Measurements from ENCODE around the gene CCDC191.

Gene CCDC191, protein sequence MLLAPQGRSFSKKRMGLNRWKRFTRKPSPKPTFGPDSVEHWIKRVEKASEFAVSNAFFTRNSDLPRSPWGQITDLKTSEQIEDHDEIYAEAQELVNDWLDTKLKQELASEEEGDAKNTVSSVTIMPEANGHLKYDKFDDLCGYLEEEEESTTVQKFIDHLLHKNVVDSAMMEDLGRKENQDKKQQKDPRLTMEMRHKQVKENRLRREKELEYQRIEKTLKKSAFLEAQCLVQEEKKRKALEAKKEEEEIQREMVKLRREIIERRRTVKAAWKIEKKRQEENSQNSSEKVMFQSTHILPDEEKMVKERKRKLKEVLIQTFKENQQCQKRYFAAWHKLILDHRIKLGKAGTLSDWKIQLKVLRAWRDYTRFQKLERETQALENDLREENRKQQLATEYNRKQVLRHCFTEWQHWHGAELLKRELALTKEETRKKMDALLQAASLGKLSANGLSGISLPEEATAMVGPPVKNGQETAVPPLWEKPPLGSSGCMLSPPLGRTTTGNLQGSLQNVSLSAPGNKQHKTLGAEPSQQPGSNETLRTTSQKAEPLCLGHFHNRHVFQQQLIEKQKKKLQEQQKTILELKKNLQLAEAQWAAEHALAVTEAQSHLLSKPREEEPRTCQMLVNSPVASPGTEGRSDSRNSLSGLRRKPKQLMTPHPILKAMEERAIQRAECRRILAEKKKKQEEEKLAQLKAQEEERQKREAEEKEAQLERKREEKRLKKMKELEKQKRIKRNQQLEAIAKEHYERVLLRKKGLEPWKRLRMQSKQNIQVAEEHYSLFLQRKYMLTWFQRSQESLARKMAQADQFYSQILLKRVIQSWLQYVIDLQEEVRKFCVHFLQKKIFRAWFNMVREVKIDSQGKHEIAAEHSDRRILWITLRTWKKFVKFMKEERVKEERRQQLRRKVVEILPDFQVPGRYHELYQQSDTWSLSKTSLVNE

DNA sequence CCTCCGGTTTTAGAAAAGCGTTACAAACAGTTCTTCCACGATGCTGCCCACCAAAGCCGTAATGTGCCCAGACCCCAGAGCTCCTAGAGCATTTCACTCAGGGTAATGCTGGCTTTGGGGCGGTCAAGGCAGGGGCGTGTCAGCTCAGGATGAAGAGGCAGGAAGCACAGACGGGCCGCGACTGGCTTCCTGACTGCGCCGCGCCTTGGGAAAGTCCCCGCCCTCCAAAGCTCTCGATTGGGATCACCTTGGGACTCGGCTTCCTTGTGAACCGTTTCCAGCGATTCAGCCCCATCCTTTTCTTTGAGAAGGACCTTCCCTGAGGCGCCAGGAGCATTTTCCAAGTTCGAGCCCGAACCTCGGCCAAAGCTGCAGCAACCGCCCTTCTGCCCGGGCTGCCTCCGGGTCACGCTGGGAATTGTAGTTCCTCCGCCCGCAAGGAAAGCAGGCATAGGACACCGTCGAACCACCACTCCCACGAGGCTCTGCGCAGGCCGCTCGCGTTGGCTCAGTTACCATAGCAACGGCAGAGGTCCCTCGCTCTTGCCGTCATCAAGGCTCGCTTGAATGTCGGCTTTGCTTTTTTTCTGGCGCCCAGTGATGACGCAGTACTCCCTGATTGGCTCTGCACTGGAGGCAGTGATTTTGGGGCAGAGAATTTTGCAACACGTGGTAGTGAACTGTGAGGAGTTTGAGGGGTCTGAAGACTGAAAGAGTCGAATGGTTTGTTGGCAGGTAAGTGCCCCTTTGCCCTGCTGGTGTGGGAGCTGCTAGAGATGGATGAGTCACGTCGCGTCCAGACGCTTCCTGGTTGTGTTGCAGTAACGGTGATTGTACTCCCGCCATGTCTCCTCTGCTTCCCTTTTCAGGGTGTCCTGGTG lies at the start of gene CCDC191, which contains the start of gene QTRT2:
CCDC191 (minus strand) TSS at position 397 of the 881 bp plus-strand sequence; CDS start at position 337, 60 bp downstream.
QTRT2 (plus strand) TSS at position 608 of the 881 bp plus-strand sequence. CDS start 8,521 bp downstream, outside the sequence.
- FAIRE-seq (peak; percentile 97), DNase-seq (ENCODE audit: low spot score) (peak; percentile 99)

DNA sequence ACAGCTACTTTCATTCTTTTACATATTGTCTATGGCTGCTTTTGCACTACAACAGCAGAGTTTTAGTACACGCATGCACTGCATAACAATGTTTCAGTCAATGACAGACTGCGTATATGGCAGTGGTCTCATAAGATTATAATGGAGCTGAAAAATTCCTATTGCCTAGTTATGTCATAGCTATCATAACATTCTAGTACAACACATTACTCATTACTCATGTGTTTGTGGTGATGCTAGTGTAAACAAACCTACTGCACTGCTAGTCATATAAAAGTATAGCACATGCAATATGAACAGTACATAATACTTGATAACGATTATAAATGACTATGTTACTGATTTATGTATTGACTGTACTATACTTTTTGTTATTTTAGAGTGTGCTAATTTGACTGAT lies 48.1 kb upstream of the CCDC191 start:
- DNase-seq (ENCODE audit: low spot score) (no peak), FAIRE-seq (peak; percentile 52)

DNA sequence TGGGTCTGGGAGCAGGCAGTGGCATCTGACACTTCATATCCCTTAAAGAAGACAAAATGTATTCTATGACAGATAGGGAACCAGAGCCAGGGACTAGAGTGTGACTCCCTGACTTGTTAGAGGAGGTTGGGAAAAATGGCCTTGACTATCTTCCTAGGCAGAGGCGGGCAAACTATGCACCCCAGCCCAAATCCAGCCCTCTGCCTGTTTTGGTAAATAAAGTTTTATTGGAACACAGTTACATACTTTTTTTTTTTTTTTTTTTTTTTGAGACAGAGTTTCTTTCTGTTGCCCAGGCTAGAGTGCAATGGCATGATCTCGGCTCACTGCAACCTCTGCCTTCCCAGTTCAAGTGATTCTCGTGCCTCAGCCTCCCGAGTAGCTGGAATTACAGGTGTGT lies 47.5 kb upstream of the CCDC191 start:
- DNase-seq (ENCODE audit: low spot score) (no peak), FAIRE-seq (no peak)

DNA sequence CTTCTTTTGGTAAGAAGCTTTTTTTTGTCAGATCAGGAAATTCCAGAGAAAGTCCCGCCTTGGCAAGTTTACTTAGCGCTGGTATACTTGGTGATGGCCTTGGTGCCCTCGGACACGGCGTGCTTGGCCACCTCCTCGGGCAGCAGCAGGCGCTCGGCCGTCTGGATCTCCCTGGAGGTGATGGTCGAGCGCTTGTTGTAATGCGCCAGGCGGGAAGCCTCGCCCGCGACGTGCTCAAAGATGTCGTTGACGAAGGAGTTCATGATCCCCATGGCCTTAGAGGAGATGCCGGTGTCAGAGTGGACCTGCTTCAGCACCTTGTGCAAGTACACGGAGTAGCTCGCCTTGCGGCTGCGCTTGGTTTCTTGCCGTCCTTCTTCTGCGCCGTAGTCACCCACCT lies 46.9 kb upstream of the CCDC191 start:
- FAIRE-seq = no peak
- DNase-seq (ENCODE audit: low spot score) = no peak

DNA sequence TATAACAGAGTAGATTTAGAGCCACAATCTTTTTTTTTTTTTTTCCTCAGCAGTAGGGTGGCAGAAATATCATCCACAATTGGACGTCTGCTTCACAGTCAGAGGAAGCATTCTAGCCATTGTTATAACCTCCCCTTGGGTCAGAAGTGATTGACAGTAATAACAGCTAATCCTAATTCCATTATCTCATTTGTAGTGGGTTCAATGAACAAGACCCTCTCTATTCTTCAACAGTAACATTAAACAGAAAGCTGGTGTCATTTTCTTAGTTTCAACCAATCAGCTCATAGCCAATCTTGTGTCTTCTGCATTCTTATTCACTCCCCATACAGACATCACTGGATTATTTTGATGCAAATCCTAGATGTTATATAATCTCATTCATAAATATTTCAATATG lies 44.8 kb upstream of the CCDC191 start:
- FAIRE-seq (no peak), DNase-seq (ENCODE audit: low spot score) (no peak)

DNA sequence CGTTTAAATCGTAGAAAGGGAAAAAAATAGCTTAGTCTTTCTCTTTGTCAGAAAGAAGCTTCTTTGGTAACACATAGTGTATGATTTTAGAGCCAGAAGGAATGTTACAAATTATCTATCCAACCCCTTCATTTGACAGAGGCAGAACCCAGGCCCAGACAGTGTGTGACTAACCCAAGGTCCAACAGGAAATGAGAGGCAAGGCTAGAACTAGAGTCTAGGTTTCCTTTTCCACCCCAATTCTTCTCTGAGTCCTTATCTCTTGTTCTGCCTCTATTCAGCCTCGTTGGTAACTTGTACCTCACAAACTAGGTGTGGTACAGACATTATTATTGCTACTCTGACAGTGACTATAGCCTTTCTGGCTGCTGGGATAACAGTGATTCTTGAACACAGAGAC lies 39.5 kb upstream of the CCDC191 start:
- DNase-seq (ENCODE audit: low spot score) (no peak), FAIRE-seq (no peak)

DNA sequence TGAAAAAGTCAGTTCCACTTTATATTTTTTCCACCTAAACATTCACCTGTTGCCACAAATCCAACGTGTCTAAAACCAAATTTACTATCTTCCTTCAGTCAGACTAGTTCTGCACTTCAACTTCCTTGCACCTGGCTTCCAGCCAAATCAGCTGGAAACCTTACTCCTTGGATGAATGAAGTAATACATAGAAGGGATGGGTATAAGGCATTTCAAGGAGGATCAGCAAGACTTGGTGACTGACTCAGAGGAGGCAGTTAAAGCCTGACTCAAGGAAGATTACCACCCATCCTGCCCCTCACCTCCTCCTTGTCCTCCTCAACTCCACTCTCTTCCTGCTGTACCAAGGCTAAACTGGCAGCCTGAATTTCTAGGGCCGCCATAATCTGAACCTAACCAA lies 37.3 kb upstream of the CCDC191 start:
- FAIRE-seq = no peak

DNA sequence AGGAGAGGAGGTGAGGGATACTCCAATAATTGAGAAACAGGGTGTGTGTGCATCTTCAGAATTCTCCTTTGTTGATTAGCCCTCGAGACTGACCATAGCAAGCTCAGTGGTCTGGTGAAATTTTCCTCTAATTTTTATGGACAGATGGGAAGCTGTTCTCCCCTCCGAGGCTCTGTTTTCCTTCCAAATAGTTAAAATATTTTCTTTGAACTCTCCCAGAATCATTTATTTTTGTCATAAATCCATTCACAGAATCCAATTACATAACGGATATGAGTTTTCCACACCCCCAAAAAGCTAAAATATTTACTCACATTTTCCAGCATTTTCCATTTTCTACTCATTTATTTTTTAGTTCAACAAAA lies 36.7 kb upstream of the CCDC191 start:
- no peak for FAIRE-seq

More for the DNA sequence above, 37.3 kb upstream of the CCDC191 start:
- peak; percentile 69 for DNase-seq (ENCODE audit: low spot score)

DNA sequence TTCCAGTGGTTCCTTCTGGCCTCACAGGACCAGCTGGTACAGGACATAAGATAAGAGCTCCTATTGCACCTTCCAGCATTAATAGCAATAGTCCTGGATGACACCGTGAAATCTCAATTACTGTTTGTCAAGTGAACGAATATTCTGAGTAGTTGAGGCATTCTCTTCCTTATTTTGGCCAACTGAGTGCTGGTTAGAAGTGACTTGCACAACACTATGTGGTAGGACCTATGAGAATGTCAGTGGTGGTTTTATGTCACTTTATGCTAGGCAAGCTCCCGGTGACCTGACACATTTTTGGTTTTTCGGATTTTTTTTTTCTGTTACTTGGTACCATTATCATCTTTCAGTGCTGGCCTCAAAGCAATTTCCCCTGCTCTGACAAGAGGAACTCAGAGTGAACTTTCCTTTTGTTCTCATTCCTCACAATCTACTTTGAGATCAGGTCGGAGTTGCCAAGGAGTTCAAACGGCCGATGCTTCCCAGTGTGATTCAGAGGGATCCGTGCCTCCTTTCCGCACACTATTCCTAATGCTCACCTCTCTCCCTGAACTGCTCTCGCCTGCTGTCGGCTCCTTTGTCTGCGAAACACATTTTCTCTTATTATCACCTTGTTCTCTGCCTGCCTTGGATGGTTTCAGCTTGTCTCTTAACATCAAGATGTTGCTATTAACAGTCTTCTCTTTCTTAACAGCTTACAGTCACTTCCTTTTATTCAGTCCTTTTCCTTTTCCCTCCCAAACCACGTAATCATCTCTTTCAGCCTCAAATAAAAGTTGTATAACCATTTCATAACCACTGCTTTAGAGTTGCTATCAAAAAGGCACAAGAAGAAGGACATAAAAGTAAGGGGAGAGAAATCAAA lies 36.1 kb upstream of the CCDC191 start:
- DNase-seq (ENCODE audit: low spot score) (no peak), FAIRE-seq (no peak)

More for the DNA sequence above, 36.7 kb upstream of the CCDC191 start:
- DNase-seq (ENCODE audit: low spot score) = no peak

DNA sequence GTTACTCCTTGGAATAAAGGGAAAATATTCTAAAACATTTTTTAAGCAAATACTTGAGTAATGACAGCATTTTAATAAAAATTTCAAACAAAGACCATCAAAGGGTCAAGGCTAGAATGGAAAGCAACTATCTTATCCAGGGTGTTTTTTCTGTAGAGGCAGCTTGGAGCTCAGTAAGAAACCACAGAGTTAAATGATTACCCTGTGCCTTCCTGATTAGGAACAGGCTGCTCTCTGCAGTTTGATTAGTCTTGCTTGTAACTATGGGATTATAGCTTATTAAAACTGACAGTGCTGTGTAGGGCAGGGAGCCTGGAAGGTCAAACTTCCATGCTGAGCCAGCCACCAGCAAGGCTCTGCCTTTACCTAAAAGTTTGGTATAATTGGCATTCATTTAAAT lies 33.3 kb upstream of the CCDC191 start:
- FAIRE-seq (no peak), DNase-seq (ENCODE audit: low spot score) (no peak)

DNA sequence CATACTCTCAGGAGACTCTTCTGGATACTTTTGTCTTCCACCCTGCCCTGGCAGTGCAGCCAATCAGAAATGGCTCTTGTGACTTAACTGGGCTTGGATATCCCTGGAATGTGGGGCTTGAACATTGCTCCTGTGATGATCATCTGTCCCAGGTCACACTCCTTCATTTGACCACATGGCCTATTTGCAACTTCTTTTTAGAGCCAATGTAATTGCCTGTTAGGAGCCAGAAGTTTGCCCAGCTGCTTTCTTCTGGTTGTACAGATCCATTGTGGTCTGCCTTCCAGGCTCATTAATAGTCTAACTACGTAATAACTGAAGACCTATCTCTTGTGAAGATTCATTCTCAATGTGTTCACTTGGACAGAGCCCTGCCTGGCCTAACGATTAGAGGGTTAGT lies 30.0 kb upstream of the CCDC191 start:
- DNase-seq (ENCODE audit: low spot score) (no peak), FAIRE-seq (no peak)

DNA sequence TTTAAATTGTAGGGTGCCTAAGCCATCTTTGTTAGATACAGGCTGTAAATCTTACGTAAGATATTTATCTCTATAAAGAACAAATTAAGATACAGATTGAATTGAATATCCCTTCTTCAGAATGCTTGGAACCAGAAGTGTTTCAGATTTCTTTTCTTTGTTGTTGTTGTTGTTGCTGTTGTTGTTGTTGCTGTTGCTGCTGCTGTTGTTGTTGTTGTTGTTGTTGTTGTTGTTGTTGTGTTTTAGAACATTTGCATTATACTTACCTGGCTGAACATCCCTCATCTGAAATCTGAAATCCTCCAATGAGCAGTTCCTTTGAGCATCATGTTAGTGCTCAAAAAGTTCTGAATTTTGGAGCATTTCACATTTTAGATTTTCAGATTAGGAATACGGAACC lies 26.8 kb upstream of the CCDC191 start:
- no peak for DNase-seq (ENCODE audit: low spot score)
- no peak for FAIRE-seq

DNA sequence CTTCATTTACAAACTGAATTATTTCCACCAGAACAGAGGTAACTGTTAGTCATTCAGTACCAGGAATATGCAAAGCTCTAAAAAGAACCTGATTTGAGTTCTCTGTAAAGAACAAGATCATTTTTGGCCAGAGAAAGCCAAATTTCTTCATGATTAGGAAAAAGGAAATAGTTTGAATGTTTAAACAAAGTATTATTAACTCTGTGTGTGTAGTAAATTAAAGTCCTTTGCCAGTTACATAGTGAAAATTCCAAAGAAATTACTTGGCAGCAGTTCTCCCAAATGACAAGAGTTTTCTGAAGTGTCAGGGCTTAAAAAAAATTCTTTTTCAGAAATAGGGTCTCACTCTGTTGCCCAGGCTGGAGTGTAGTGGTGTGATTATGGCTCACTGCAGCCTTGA lies 24.7 kb upstream of the CCDC191 start:
- no peak for FAIRE-seq
- DNase-seq (ENCODE audit: low spot score) = no peak

DNA sequence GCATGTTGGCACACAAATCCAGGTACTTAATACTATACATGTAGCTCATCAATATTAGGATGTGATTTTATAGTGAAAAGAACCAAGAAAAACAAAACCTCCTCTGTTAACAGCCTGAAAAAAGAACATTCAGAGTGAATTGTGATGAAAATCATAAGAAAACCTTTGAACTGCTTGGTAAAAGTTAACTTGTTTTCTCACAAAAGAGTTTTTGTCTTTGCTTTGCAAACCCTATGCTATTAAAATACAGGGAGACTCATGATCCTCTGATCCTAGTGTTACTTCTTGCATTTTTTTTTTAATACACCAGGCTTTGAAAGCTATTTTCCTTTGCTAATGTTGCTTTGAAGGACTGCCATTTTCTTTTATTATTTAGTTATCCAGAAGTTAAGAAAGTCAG lies 23.9 kb upstream of the CCDC191 start:
- FAIRE-seq (no peak), DNase-seq (ENCODE audit: low spot score) (no peak)

DNA sequence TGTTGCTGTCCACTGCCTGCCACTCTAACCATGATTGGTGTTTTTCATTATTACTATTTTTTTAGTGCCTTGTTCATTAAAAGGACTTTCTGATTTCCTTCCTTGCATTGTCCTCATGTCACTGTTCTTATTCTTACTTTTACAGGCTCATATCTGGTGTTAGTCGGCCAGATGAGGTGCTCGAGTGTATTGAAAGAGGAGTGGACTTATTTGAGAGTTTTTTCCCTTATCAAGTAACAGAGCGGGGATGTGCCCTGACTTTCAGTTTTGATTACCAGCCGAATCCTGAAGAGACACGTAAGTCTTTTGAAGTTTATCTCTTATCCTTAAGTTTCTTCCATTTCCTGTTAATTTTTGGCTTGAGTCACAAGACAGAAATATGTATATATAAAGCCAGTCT lies 23.4 kb upstream of the CCDC191 start:
- FAIRE-seq (no peak), DNase-seq (ENCODE audit: low spot score) (no peak)

DNA sequence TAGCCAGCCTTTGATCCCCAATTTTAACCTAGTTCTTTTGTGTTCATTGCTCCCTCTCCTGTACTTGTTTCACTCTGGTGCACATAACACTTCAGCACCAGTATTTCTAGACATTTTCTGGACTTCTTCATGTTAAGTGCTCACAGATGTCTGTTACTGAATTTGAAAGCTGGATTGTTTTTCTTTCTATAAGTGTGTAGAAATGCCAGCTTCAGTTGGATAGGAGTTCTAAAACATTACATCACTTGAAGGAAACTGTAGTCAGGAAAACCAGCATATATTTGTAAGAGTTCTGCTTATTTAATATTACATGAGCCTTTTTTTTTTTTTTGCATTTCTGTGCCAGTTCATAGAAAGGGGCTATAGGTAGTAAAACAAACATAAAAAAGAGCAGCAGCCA lies 21.8 kb upstream of the CCDC191 start:
- FAIRE-seq = no peak
- no peak for DNase-seq (ENCODE audit: low spot score)

DNA sequence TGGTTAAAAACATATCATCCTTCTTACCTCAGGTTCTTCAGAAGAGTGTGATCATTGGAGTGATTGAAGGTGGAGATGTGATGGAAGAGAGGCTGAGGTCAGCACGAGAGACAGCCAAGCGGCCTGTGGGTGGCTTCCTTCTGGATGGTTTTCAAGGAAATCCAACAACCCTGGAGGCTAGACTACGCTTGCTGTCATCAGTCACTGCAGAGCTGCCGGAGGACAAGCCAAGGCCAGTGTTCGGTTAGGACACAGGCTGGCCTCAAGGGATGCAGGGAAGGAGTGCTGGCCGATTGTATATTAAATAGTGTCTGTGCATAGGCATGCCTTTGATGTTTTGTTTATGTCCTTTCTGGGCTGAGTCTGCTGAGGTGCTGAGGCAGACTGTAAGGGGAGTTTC lies 20.4 kb upstream of the CCDC191 start:
- DNase-seq (ENCODE audit: low spot score) (no peak), FAIRE-seq (no peak)

DNA sequence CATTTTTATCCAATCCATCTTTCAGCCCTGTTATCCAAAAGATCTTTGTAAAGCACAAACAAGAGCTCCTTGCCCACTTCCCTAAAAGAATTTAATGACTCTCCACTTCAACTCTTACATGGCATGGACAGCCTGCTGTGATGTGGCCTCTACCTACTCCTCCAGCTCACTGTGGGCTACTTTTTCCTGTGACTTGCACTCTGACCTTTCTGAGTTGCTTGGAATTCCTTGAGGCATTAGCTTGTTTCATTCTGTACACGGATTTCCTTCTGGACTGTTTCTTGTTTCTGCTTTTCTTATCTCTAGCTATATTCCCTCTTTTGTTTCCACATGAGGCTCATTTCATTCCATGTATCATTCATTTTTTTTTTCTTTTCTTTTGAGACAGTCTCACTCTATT lies 15.5 kb upstream of the CCDC191 start:
- DNase-seq (ENCODE audit: low spot score) (no peak), FAIRE-seq (no peak)

DNA sequence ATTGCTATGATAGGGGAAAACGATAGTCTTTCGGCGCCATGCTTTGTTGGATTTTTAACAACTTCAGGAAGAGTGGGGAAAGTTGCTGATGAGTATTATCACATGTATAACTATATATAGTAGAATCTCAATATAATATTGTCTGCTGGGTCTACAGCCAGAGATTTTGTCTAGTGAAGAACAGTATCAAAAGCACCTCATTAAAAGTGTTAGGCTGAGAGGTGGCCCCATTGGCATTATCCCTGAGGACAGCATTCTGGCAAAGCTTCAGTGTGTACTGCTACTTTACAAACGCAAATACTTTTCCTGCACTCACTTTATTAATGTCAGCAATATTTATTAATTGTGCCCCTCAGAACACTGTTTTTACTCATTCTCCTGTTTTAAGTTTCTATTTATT lies 12.0 kb upstream of the CCDC191 start:
- no peak for DNase-seq (ENCODE audit: low spot score)

DNA sequence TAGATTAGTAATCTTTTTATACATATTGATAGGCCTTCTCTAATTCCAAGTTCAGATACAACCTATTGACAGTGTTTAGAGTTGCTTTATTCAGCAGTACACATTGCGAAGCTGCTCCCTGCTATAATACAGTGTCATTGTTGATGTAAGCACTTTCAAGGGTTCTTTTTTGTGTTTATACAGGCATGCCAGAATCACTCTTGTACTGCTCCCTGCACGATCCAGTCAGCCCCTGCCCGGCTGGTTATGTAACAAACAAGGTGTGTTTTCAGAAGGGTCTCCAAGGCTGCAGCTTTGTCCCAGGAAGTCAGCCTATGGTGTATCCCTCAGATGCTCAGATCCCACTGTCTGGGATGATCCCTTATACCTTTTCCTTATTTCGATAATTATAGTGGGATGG lies 11.5 kb upstream of the CCDC191 start:
- FAIRE-seq = no peak

More for the DNA sequence above, 12.0 kb upstream of the CCDC191 start:
- no peak for FAIRE-seq

More for the DNA sequence above, 11.5 kb upstream of the CCDC191 start:
- DNase-seq (ENCODE audit: low spot score) = no peak

Measured in urothelium cell line (cell line).